Measurements from ENCODE around the gene GJC1. TPM values are rescaled to one million over a fixed set of nuclear protein-coding genes. Genes with fewer than 3 reads are reported as not detected.
A peak's percentile ranks its signal among the peaks of the same experiment; 100 is the strongest.

Gene GJC1
- total and polyA plus RNA-seq, 2 of the 8 experiments (the other 6 are each of a cell fraction or from before 2014, with no cell fraction given): 29.1 to 154 TPM

DNA sequence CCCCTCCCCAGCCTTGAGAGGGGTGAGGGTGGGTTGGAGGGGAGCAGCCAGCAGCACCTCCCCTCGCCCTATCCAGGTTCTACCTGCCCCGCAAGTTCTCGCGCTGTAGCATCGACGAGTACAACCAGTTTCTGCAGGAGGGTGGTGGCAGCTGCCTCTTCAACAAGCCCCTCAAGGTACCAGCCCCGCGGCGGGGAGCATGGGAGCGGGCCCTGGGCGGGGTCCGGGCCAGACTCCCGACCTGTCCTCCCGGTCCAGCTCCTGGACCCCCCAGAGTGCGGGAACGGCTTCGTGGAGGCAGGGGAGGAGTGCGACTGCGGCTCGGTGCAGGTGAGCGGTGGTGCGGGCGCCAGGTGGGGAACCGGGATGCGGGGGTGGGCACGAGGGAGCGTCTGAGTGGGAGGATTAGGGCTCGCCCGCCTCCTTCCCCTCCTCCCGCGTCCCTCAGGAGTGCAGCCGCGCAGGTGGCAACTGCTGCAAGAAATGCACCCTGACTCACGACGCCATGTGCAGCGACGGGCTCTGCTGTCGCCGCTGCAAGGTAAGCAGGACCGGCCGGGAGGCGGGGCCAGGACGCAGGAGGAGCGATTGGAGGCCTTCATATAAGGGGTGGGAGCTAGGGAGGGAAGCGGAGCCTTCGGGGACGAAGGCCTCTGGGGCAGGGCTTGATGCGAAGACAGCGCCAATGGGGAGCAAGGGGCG lies 54.8 kb downstream of the GJC1 start:
- peaks cover 6% of the 10 kb centered on the region; the same call in 1 of the 2 replicates for H3K23me2 ChIP-seq (ENCODE audit: low read depth, low read length)
- 1% methylated on average over 32 of the region's 50 CpGs; no CpG with 5 or more reads in 1 of the 2 experiments for WGBS, 2 experiments (ENCODE audit: extremely low coverage in 1 of 2, insufficient coverage in 1 of 2, insufficient read length in 1 of 2, insufficient replicate concordance in 2 of 2, low coverage in 1 of 2, low lambda C conversion rate in 2 of 2, missing lambda C conversion rate in 1 of 2)
- H4K8ac ChIP-seq (ENCODE audit: extremely low read depth, insufficient read depth, low read length): 0 out of 2 replicates have a peak overlapping the region, but pooled peaks have one; percentile 19
- H3K9ac ChIP-seq (replicated peaks in 1 of 4; ENCODE audit: extremely low read depth in 1 of 4, low read depth in 3 of 4, low read length in 3 of 4): peak overlapping the region in 2 of 4 experiments; percentile 33 to 51; a peak in 4 of 7 replicates
- H2AFZ ChIP-seq (ENCODE audit: low read length): no peak overlapping the region; the same call in 1 of the 2 replicates
- FAIRE-seq (no peak), DNase-seq (ENCODE audit: low read depth in 1 of 2, low spot score in 2 of 2) (peak; percentile 99)
- H2BK120ac ChIP-seq (replicated peaks; ENCODE audit: low read depth, low read length): no peak overlapping the region
- 0 out of 2 replicates have a peak overlapping the region, but pooled peaks have one; percentile 44 for H2BK5ac ChIP-seq (ENCODE audit: low read depth, low read length)
- H3K18ac ChIP-seq (ENCODE audit: extremely low read depth, low read length): peak overlapping the region; percentile 83
- H2BK12ac ChIP-seq (ENCODE audit: low read depth, low read length): 0 out of 2 replicates have a peak overlapping the region, but pooled peaks have one; percentile 39
- no peak overlapping the region for H4K5ac ChIP-seq (ENCODE audit: insufficient read length, low read depth, low read length)
- peak overlapping the region; percentile 45 to 76 (median 59) for H3K4me3 ChIP-seq (ENCODE audit: extremely low read depth in 1 of 4, insufficient read depth in 2 of 4, low read depth in 3 of 4, low read length in 4 of 4)
- no peak overlapping the region for H2BK20ac ChIP-seq (ENCODE audit: low read length)
- no peak overlapping the region for H3K27ac ChIP-seq (ENCODE audit: low read depth, low read length)
- no peaks in the 10 kb centered on the region for H3K36me3 ChIP-seq (ENCODE audit: control insufficient read depth in 2 of 4, insufficient read depth in 4 of 4, low read length in 3 of 4)
- peak overlapping the region; percentile 16 to 94 for H3K4me2 ChIP-seq (ENCODE audit: insufficient read depth in 1 of 2, low read depth in 2 of 2, low read length in 2 of 2)
- no peaks in the 10 kb centered on the region for H3K9me3 ChIP-seq (ENCODE audit: insufficient read depth in 2 of 2, low read depth in 1 of 2, low read length in 1 of 2)
- no peaks in the 10 kb centered on the region for H3K79me1 ChIP-seq (ENCODE audit: low read depth, low read length)
- H3K4ac ChIP-seq (replicated peaks; ENCODE audit: insufficient read length, low read depth, low read length): no peak overlapping the region
- H3K14ac ChIP-seq (ENCODE audit: insufficient read length): no peak overlapping the region
- peaks cover 0 to 14% (median 4%) of the 10 kb centered on the region in 4 experiments; a peak in 5 of 7 replicates for H3K4me1 ChIP-seq (replicated peaks in 1 of 4; ENCODE audit: control insufficient read depth in 3 of 4, insufficient read depth in 4 of 4, low read length in 3 of 4)
- H3K23ac ChIP-seq (ENCODE audit: insufficient read length): no peak overlapping the region
- H2BK15ac ChIP-seq (ENCODE audit: low read length): 0 out of 2 replicates have a peak overlapping the region, but pooled peaks have one; percentile 72
- H2AK5ac ChIP-seq (ENCODE audit: low read depth, low read length): no peak overlapping the region
- H3K79me2 ChIP-seq (ENCODE audit: control insufficient read depth in 1 of 2, insufficient read depth in 2 of 2, low read length in 2 of 2): no peaks in the 10 kb centered on the region
- peaks cover 0 to 2% of the 10 kb centered on the region in 2 experiments for H4K20me1 ChIP-seq (replicated peaks in 1 of 2; ENCODE audit: control insufficient read depth in 1 of 2, insufficient read depth in 2 of 2, low read length in 2 of 2)
- POLR2A ChIA-PET (ENCODE audit: partially characterized antibody): interaction anchor here (0.6 to 2.4 kb wide), 29 partner anchors 9 to 308 kb away, joined by 3 to 14 read pairs (median 4); partner anchors contain the start of genes ADAM11, DBF4B and GJC1
- H4K91ac ChIP-seq (replicated peaks; ENCODE audit: insufficient read length, low read length): no peak overlapping the region
- peaks cover 3 to 18% (median 12%) of the 10 kb centered on the region in 4 experiments; a peak in 6 of 7 replicates for H3K27me3 ChIP-seq (replicated peaks in 1 of 4; ENCODE audit: control insufficient read depth in 3 of 4, extremely low read depth in 1 of 4, insufficient read depth in 3 of 4, low read length in 3 of 4)
- no peak overlapping the region for H3K56ac ChIP-seq (replicated peaks; ENCODE audit: insufficient read length, low read depth, low read length)
- CTCF ChIA-PET (ENCODE audit: partially characterized antibody): interaction anchor here (1.0 to 26.7 kb wide), 11 partner anchors 11 to 178 kb away, joined by 3 to 577 read pairs (median 5); partner anchors contain the start of genes ADAM11 and HIGD1B
- TF ChIP-seq CREB1 (IDR thresholded peaks at IDR 0.05): peak; percentile 95
- peak; percentile 27; the same call in 1 of the 2 replicates for TF ChIP-seq SRF (IDR thresholded peaks at IDR 0.05; ENCODE audit: low read depth, low read length)
- peak; percentile 95 for TF ChIP-seq MAX (IDR thresholded peaks at IDR 0.05)
- TF ChIP-seq, protein P1, sequence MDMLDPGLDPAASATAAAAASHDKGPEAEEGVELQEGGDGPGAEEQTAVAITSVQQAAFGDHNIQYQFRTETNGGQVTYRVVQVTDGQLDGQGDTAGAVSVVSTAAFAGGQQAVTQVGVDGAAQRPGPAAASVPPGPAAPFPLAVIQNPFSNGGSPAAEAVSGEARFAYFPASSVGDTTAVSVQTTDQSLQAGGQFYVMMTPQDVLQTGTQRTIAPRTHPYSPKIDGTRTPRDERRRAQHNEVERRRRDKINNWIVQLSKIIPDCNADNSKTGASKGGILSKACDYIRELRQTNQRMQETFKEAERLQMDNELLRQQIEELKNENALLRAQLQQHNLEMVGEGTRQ (IDR thresholded peaks at IDR 0.05; ENCODE audit: low read length): no peak
- TF ChIP-seq EP300 (IDR thresholded peaks at IDR 0.05; ENCODE audit: borderline replicate concordance in 1 of 2, low read depth in 2 of 2, low read length in 2 of 2): no peak
- TF ChIP-seq SP1 (IDR thresholded peaks at IDR 0.05; ENCODE audit: low read depth, low read length): peak; percentile 51; the same call in 1 of the 2 replicates
- TF ChIP-seq FOSL1 (IDR thresholded peaks at IDR 0.05; ENCODE audit: insufficient read depth, low read depth, low read length): no peak
- no peak for TF ChIP-seq HDAC2 (IDR thresholded peaks at IDR 0.05; ENCODE audit: borderline replicate concordance in 1 of 2, low read depth in 2 of 2, low read length in 2 of 2)
- peak; percentile 66 for TF ChIP-seq TBP (IDR thresholded peaks at IDR 0.05; ENCODE audit: low read depth, low read length)

Data from H1 (cell line).